ENCODE measurements around the gene ARL8A. TPM values are rescaled to one million over a fixed set of nuclear protein-coding genes. Genes with fewer than 3 reads are reported as not detected.
"Not testable (repeated sequence)": the region's sequence is repeated elsewhere in the genome, so short reads cannot be mapped to it uniquely, and the experiment has no call there.

ARL8A gene
- total and polyA plus RNA-seq, 10 of the 15 experiments (the other 5 are each of a cell fraction or from before 2014, with no cell fraction given): 0.34 to 49.2 (median 15.4) TPM

DNA sequence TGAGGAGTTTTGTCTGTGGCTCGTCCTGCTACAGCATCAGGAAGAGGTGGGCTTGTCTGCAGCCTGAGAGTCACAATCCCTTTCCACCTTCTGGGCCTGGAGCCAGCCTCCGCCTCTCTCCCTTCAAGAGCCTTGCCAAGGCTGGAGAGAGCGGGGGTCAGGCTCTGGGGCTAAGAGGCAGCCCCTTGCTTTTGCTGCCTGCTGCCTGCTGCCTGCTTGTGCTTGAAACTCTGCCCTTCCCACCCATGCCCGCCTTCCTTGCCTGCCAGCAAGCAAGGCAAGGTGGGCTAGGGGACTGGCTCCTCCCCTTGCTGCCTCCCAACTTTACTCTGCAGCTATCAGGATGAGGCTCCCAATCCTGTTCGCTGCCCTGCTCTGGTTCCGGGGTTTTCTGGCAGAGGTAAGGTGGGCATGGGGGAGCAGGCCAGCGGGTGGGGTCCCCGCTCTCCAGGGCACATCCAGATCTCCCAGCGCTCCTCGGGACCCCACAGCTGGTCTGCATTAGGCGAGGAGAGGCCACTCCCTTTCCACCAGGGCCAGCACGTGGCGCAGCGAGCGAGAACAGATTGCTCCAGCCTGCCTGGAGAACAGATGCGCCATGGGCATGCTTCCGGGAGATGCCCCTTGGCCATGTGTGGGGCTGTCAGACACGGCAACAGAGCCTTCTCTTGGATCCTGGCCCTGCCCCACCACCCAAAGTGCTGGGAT lies 23.3 kb upstream of the ARL8A start:
- no peaks in the 10 kb centered on the region for H3K36me3 ChIP-seq (ENCODE audit: control insufficient read depth in 2 of 2, insufficient read depth in 2 of 2, low read length in 1 of 2)
- H3K27me3 ChIP-seq (replicated peaks in 1 of 2; ENCODE audit: control insufficient read depth in 2 of 2, insufficient read depth in 2 of 2, low read length in 1 of 2): no peaks in the 10 kb centered on the region
- H2AFZ ChIP-seq (ENCODE audit: control insufficient read depth, low read depth, low read length): no peak overlapping the region
- RAD21 ChIA-PET (ENCODE audit: unreplicated experiment): no interaction called here
- TF ChIP-seq ZSCAN29 (IDR thresholded peaks at IDR 0.05): no peak
- no peak for TF ChIP-seq NBN (IDR thresholded peaks at IDR 0.05)
- TF ChIP-seq FOS (IDR thresholded peaks at IDR 0.05; ENCODE audit: borderline replicate concordance, extremely low read depth, insufficient read length): no peak
- TF ChIP-seq, protein P1, sequence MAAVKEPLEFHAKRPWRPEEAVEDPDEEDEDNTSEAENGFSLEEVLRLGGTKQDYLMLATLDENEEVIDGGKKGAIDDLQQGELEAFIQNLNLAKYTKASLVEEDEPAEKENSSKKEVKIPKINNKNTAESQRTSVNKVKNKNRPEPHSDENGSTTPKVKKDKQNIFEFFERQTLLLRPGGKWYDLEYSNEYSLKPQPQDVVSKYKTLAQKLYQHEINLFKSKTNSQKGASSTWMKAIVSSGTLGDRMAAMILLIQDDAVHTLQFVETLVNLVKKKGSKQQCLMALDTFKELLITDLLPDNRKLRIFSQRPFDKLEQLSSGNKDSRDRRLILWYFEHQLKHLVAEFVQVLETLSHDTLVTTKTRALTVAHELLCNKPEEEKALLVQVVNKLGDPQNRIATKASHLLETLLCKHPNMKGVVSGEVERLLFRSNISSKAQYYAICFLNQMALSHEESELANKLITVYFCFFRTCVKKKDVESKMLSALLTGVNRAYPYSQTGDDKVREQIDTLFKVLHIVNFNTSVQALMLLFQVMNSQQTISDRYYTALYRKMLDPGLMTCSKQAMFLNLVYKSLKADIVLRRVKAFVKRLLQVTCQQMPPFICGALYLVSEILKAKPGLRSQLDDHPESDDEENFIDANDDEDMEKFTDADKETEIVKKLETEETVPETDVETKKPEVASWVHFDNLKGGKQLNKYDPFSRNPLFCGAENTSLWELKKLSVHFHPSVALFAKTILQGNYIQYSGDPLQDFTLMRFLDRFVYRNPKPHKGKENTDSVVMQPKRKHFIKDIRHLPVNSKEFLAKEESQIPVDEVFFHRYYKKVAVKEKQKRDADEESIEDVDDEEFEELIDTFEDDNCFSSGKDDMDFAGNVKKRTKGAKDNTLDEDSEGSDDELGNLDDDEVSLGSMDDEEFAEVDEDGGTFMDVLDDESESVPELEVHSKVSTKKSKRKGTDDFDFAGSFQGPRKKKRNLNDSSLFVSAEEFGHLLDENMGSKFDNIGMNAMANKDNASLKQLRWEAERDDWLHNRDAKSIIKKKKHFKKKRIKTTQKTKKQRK (IDR thresholded peaks at IDR 0.05; ENCODE audit: low read depth, low read length): no peak
- TF ChIP-seq HCFC1 (IDR thresholded peaks at IDR 0.05; ENCODE audit: low read length): no peak
- CTCF ChIA-PET: interaction anchor here (6.4 to 9.2 kb wide), 2 partner anchors 13 to 17 kb away, joined by 66 to 171 read pairs; no protein-coding TSS in a partner anchor
- no peak for FAIRE-seq
- in situ Hi-C loops (cut with MboI) (no loop called here), intact Hi-C loops (cut with micrococcal nuclease; ENCODE audit: unreplicated experiment) (no loop called here)
- no peak overlapping the region for H3K4me3 ChIP-seq
- no peaks in the 10 kb centered on the region for H3K79me2 ChIP-seq (ENCODE audit: control insufficient read depth, insufficient read depth, low read length)
- POLR2A ChIA-PET: no interaction called here
- H4K20me1 ChIP-seq (ENCODE audit: control insufficient read depth, insufficient read depth): no peaks in the 10 kb centered on the region
- H3K9me3 ChIP-seq (replicated peaks; ENCODE audit: control insufficient read depth, insufficient read depth, low read length): no peaks in the 10 kb centered on the region
- SMC1A ChIA-PET (ENCODE audit: uncharacterized antibody, unreplicated experiment): no interaction called here
- no peak overlapping the region for H3K9ac ChIP-seq (ENCODE audit: control insufficient read depth, insufficient read depth, low read length)
- peaks cover 31% of the 10 kb centered on the region for H3K4me1 ChIP-seq (ENCODE audit: control insufficient read depth, insufficient read depth, low read length)
- no peak for ATAC-seq
- no peak overlapping the region for H3K4me2 ChIP-seq (ENCODE audit: control insufficient read depth, insufficient read depth)
- no TSS peak for BruUV-seq (replicated peaks)
- DNase-seq (ENCODE audit: low read depth, low spot score): no peak
- 73% methylated on average over 18 of the region's 18 CpGs for WGBS (ENCODE audit: insufficient coverage, insufficient replicate concordance, low lambda C conversion rate, missing lambda C conversion rate)
- H3K27ac ChIP-seq (ENCODE audit: control insufficient read depth, insufficient read depth): no peak overlapping the region

DNA sequence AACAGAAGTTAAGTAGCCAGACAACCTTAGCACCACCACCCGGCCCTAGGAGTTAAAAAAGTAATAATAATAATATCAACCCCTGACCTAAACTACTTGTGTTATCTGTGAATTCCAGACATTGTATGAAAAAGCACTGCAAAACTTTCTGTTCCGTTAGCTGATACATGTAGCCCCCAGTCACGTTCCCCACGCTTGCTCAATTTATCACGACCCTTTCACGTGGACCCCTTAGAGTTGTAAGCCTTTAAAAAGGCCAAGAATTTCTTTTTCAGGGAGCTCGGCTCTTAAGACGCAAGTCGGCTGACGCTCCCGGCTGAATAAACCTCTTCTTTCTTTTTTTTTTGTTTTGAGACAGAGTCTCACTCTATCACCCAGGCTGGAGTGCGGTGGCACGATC lies 22.5 kb upstream of the ARL8A start:
- RAD21 ChIA-PET (ENCODE audit: unreplicated experiment); H3K27me3 ChIP-seq (replicated peaks in 1 of 2; ENCODE audit: control insufficient read depth in 2 of 2, insufficient read depth in 2 of 2, low read length in 1 of 2); DNase-seq (ENCODE audit: low read depth, low spot score); intact Hi-C loops (cut with micrococcal nuclease; ENCODE audit: unreplicated experiment); ATAC-seq; BruUV-seq (replicated peaks); FAIRE-seq; H3K79me2 ChIP-seq (ENCODE audit: control insufficient read depth, insufficient read depth, low read length); H3K4me2 ChIP-seq (ENCODE audit: control insufficient read depth, insufficient read depth); H3K27ac ChIP-seq (ENCODE audit: control insufficient read depth, insufficient read depth); H3K4me3 ChIP-seq; H3K9me3 ChIP-seq (replicated peaks; ENCODE audit: control insufficient read depth, insufficient read depth, low read length); in situ Hi-C loops (cut with MboI); H3K9ac ChIP-seq (ENCODE audit: control insufficient read depth, insufficient read depth, low read length); H4K20me1 ChIP-seq (ENCODE audit: control insufficient read depth, insufficient read depth); POLR2A ChIA-PET; H2AFZ ChIP-seq (ENCODE audit: control insufficient read depth, low read depth, low read length); H3K36me3 ChIP-seq (ENCODE audit: control insufficient read depth in 2 of 2, insufficient read depth in 2 of 2, low read length in 1 of 2): not testable (repeated sequence)
- ChIA-PET SMC1A (ENCODE audit: uncharacterized antibody, unreplicated experiment) (interaction anchor here (0.6 to 2.4 kb wide), 2 partner anchors 11 to 36 kb away, joined by 3 to 21 read pairs; no protein-coding TSS in a partner anchor), CTCF (interaction anchor here (2.4 to 9.2 kb wide), 3 partner anchors 12 to 26 kb away, joined by 9 to 171 read pairs (median 66); partner anchors contain the start of gene LGR6)
- 94% methylated on average over 13 of the region's 13 CpGs for WGBS (ENCODE audit: insufficient coverage, insufficient replicate concordance, low lambda C conversion rate, missing lambda C conversion rate)
- H3K4me1 ChIP-seq (ENCODE audit: control insufficient read depth, insufficient read depth, low read length): peaks cover 39% of the 10 kb centered on the region

Measured in GM12878 (cell line).